OCI-LY3 (cell line): ENCODE data around the gene IPO5.

Experiments
- EZH2phosphoT487 ChIP-seq: fragments of 200-600 bp; shearing (Covaris generic); IDR thresholded peaks from 2 replicates; pipeline ENCODE4 v1.6.1; 2018; ENCODE audit warnings: antibody characterized with exemption, mixed run types, low read depth
- TF ChIP-seq, protein P1 (sequence below): fragments of 200-600, 300-600 bp; sonication (generic); IDR thresholded peaks from 2 replicates; pipeline ENCODE4 v1.5.1; 2014; ENCODE audit warnings: antibody characterized with exemption, low read length, low read depth

DNA sequence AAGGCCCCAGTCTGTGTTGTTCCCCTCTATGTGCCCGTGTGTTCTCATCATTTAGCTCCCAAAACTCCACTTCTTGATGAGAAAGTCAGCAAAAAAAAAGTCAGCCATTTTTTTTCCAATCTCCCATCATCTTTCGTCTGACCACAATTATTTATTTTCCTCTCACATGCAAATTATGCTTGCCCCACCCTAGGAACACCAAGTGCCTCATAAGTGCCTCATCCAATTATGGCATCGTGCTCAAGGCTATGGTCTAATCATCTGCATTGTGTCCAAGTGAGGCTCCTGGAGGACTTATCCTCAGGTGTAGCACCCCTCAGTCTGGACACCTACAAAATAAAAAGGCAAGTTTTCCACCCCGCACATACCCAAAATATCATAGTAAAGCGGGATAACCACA lies 20.8 kb upstream of the IPO5 start:
- TF ChIP-seq, protein P1, sequence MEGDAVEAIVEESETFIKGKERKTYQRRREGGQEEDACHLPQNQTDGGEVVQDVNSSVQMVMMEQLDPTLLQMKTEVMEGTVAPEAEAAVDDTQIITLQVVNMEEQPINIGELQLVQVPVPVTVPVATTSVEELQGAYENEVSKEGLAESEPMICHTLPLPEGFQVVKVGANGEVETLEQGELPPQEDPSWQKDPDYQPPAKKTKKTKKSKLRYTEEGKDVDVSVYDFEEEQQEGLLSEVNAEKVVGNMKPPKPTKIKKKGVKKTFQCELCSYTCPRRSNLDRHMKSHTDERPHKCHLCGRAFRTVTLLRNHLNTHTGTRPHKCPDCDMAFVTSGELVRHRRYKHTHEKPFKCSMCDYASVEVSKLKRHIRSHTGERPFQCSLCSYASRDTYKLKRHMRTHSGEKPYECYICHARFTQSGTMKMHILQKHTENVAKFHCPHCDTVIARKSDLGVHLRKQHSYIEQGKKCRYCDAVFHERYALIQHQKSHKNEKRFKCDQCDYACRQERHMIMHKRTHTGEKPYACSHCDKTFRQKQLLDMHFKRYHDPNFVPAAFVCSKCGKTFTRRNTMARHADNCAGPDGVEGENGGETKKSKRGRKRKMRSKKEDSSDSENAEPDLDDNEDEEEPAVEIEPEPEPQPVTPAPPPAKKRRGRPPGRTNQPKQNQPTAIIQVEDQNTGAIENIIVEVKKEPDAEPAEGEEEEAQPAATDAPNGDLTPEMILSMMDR, result no peak
- TF ChIP-seq EZH2phosphoT487, result no peak
